HepG2 (cell line): ENCODE measurements around the gene PLS1. TPM values are rescaled to one million over a fixed set of nuclear protein-coding genes. Genes with fewer than 3 reads are reported as not detected.

Source experiments
- ATAC-seq: fragments of 200-7000 bp; cut with Tn5 transposase; 3 replicates; pipeline ENCODE4 v1.9.1; 2020; ENCODE audit warnings: mild to moderate bottlenecking, moderate library complexity
- BruUV-seq: library from RNA; stranded (reverse); fragments of 400-500 nt; replicated peaks from 2 replicates; lab custom pipeline; 2021; lab: Mats Ljungman, UMichigan
- CTCF ChIA-PET: fragments of 300-600 bp; formaldehyde crosslinking; extraction: SDS; loops from one replicate; lab custom pipeline; 2021; ENCODE audit warnings: low total read pairs, inconsistent platforms, low intra/inter-chr PET ratio; lab: Yijun Ruan, JAX
- POLR2A ChIA-PET: fragments of 350-600 bp; sonication (Branson Sonifier 250); formaldehyde crosslinking; loops from one replicate; lab custom pipeline; 2020; ENCODE audit warnings: antibody characterized with exemption, inconsistent platforms; lab: Yijun Ruan, JAX
- DNase-seq: peaks from one replicate; pipeline ENCODE4 v3.0.0-alpha.2; 2015; ENCODE audit warnings: low spot score
- FAIRE-seq: peaks from 3 replicates; lab custom pipeline; 2011; peaks lifted over from hg19 to GRCh38; lab: Jason Lieb, UNC
- H2AFZ ChIP-seq: one replicate; pipeline ENCODE4 v1.6.1; 2011; ENCODE audit warnings: low read length, inconsistent platforms
- H3K27ac ChIP-seq: fragments of 300-600 bp; 3 replicates; pipeline ENCODE4 v1.8.0; 2011; ENCODE audit warnings: mixed run types, mild to moderate bottlenecking, mixed read lengths, low read length, inconsistent platforms; ENCODE audit not compliant: insufficient read depth; ENCODE audit errors: extremely low read length
- H3K27me3 ChIP-seq, 2 experiments: fragments of 200-600 bp in 1 of 2; 2 replicates in 1 of 2; 3 replicates in 1 of 2; pipeline versions ENCODE4 v1.6.0 to v1.8.0; 2011; ENCODE audit warnings: low read length in 2 of 2, mild to moderate bottlenecking in 2 of 2, moderate library complexity in 2 of 2, inconsistent platforms in 1 of 2; ENCODE audit not compliant: insufficient read depth in 2 of 2, control insufficient read depth in 1 of 2
- H3K36me3 ChIP-seq, 2 experiments: fragments of 200-600 bp in 1 of 2; replicated peaks in 1 of 2; 2 replicates in 1 of 2; 3 replicates in 1 of 2; pipeline versions ENCODE4 v1.5.1 to v1.8.0; 2011; ENCODE audit warnings: low read length in 2 of 2, inconsistent platforms in 1 of 2; ENCODE audit not compliant: insufficient read depth in 2 of 2, control insufficient read depth in 1 of 2
- H3K4me1 ChIP-seq: 2 replicates; pipeline ENCODE4 v1.5.1; 2012; ENCODE audit warnings: low read length, inconsistent platforms; ENCODE audit not compliant: insufficient read depth
- H3K4me2 ChIP-seq: 2 replicates; pipeline ENCODE4 v1.6.0; 2011; ENCODE audit warnings: low read depth, low read length, inconsistent platforms
- H3K4me3 ChIP-seq, 3 experiments: fragments of 200-600 bp in 1 of 3; sonication (generic), shearing (Covaris generic) in 1 of 3; replicated peaks in 1 of 3; 2 replicates each; pipeline ENCODE4 v1.5.1; 2011 to 2016; ENCODE audit warnings: low read length in 3 of 3, inconsistent platforms in 2 of 3, low read depth in 2 of 3, mild to moderate bottlenecking in 2 of 3, control low read depth in 1 of 3, mixed read lengths in 1 of 3; ENCODE audit not compliant: insufficient read depth in 1 of 3
- H3K79me2 ChIP-seq: one replicate; pipeline ENCODE4 v1.6.1; 2011; ENCODE audit warnings: low read length, inconsistent platforms; ENCODE audit not compliant: insufficient read depth
- H3K9ac ChIP-seq: 2 replicates; pipeline ENCODE4 v1.6.0; 2011; ENCODE audit warnings: mild to moderate bottlenecking, low read depth, low read length, inconsistent platforms; ENCODE audit not compliant: insufficient read depth
- H3K9me3 ChIP-seq: 2 replicates; pipeline ENCODE4 v1.5.1; 2012; ENCODE audit warnings: mild to moderate bottlenecking, low read length
- H4K20me1 ChIP-seq: 2 replicates; pipeline ENCODE4 v1.6.0; 2011; ENCODE audit warnings: inconsistent platforms, mild to moderate bottlenecking, low read length, moderate library complexity; ENCODE audit not compliant: insufficient read depth
- FOXA1 ChIP-seq, 2 experiments: fragments of 450-650 bp in 1 of 2; sonication (generic) in 1 of 2; formaldehyde crosslinking in 1 of 2; IDR thresholded peaks; 2 replicates each; pipeline versions ENCODE4 v1.4.0 to v1.6.1; 2016 to 2020; ENCODE audit warnings: missing genetic modification reagents in 1 of 2
- FOXM1 ChIP-seq: sonication (generic); formaldehyde crosslinking; IDR thresholded peaks from 2 replicates; pipeline ENCODE4 v1.5.0; 2020; ENCODE audit warnings: missing genetic modification reagents
- KDM1A ChIP-seq: IDR thresholded peaks from 2 replicates; pipeline ENCODE4 v1.6.1; 2016; ENCODE audit warnings: missing compliant biosample characterization
- KLF15 ChIP-seq: sonication (generic); formaldehyde crosslinking; IDR thresholded peaks from 2 replicates; pipeline ENCODE4 v1.8.1; 2023; ENCODE audit warnings: borderline replicate concordance, mild to moderate bottlenecking, inconsistent platforms, missing genetic modification reagents, mixed read lengths
- MAFG ChIP-seq: sonication (generic); formaldehyde crosslinking; IDR thresholded peaks from 2 replicates; pipeline ENCODE4 v1.5.1; 2020; ENCODE audit warnings: mild to moderate bottlenecking, missing genetic modification reagents
- MIXL1 ChIP-seq: IDR thresholded peaks from 2 replicates; pipeline ENCODE4 v1.6.1; 2016
- PCBP1 ChIP-seq: fragments of 200-400 bp; formaldehyde crosslinking; IDR thresholded peaks from 2 replicates; pipeline ENCODE4 v1.6.1; 2017; ENCODE audit warnings: mild to moderate bottlenecking, low read depth, low read length, borderline replicate concordance
- RARG ChIP-seq: sonication (generic); formaldehyde crosslinking; IDR thresholded peaks from 2 replicates; pipeline ENCODE4 v1.4.0; 2020; ENCODE audit warnings: low read depth, mild to moderate bottlenecking, missing genetic modification reagents
- SETDB1 ChIP-seq: sonication (generic); formaldehyde crosslinking; IDR thresholded peaks from 2 replicates; pipeline ENCODE4 v1.5.1; 2020; ENCODE audit warnings: missing genetic modification reagents, mild to moderate bottlenecking, borderline replicate concordance
- SKI ChIP-seq: fragments of 450-650 bp; IDR thresholded peaks from one replicate; pipeline ENCODE4 v1.6.1; 2018; ENCODE audit warnings: mild to moderate bottlenecking; ENCODE audit not compliant: partially characterized antibody
- TGIF2 ChIP-seq: IDR thresholded peaks from 2 replicates; pipeline ENCODE4 v1.6.1; 2016; ENCODE audit warnings: control low read depth, missing compliant biosample characterization
- XRCC5 ChIP-seq: fragments of 200-400 bp; formaldehyde crosslinking; optimal IDR thresholded peaks from 2 replicates; pipeline ENCODE3; 2017; ENCODE audit warnings: mild to moderate bottlenecking, low read length
- ZNF230 ChIP-seq: sonication (generic); formaldehyde crosslinking; IDR thresholded peaks from 2 replicates; pipeline ENCODE4 v1.4.0; 2020; ENCODE audit warnings: mild to moderate bottlenecking, missing genetic modification reagents
- ZNF337 ChIP-seq: sonication (generic); formaldehyde crosslinking; IDR thresholded peaks from 2 replicates; pipeline ENCODE4 v1.5.1; 2020; ENCODE audit warnings: missing genetic modification reagents, low read depth, mild to moderate bottlenecking, borderline replicate concordance
- WGBS: methylation state at CpG from one replicate; pipeline ENCODE4 v1.1.6; 2017; ENCODE audit warnings: low lambda C conversion rate; 5-methylcytosine and 5-hydroxymethylcytosine counted together
- in situ Hi-C: cut with HindIII; loops from 2 replicates; pipeline ENCODE4 v1.10.0; 2017; ENCODE audit warnings: low pct_unique_long_range_greater_than_20kb; ENCODE audit not compliant: extremely low pct_ligation_motif_present
- intact Hi-C: fragments of 100-400 bp; cut with micrococcal nuclease; formaldehyde crosslinking; loops from one replicate; pipeline ENCODE4 v1.10.0; 2022; ENCODE audit not compliant: unreplicated experiment
- polyA plus RNA-seq, 8 experiments: library from polyadenylated mRNA; depleted of rRNA in 3 of 8; stranded (reverse) in 7 of 8; unstranded in 1 of 8; fragments of >200 nt; fragmentation: Illumina TruSeq in 4 of 8; extraction: Trizol in 4 of 8; gene quantifications; 2 replicates each; pipeline versions ENCODE4 v1.2.1 to v1.2.3, GENCODE V29; 2011 to 2016; ENCODE audit warnings: low read depth in 4 of 8, missing spikeins in 1 of 8, mixed read lengths in 1 of 8; ENCODE audit not compliant: insufficient read depth in 1 of 8
- total RNA-seq, 5 experiments: library from RNA; depleted of rRNA; stranded (reverse); fragments of >200 nt; fragmentation: Illumina TruSeq; extraction: Trizol; gene quantifications; 2 replicates each; pipeline ENCODE4 v1.2.3, GENCODE V29; 2016; ENCODE audit warnings: low read depth in 1 of 5
- TF ChIP-seq, protein P1 (sequence below): sonication (generic); formaldehyde crosslinking; conservative IDR thresholded peaks from 2 replicates; pipeline ENCODE4 v1.4.0; 2020; ENCODE audit warnings: missing genetic modification reagents
- TF ChIP-seq, protein P2 (sequence below): IDR thresholded peaks from 2 replicates; pipeline ENCODE4 v1.6.1; 2018; ENCODE audit warnings: missing genetic modification reagents

PLS1 gene
- total and polyA plus RNA-seq, 2 of the 13 experiments (the other 11 are each of a cell fraction or from before 2014, with no cell fraction given), result 11.2 to 21.1 TPM

DNA sequence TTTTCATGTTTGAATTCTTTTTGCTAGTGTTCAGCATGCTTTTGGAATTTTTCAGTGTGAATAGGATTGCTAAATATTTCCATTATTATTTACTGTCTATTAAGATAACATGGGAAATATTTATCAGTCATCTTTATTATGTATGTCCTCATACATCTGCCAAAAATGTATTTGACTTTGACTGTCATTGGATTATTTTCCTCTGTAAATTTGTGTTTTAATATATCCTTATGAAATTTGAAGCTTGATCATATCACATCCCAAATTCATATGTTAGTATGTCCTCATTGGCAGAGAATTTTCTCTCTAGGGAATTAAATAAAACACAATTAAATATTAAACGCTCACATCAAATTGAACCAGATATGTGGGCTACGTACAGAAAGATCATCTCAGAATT lies 95.3 kb downstream of the PLS1 start:
- Histone ChIP-seq H3K4me3 (no peak overlapping the region), H3K9ac (no peak overlapping the region), H3K79me2 (no peaks in the 10 kb centered on the region), H3K36me3 (peaks cover under 1 to 12% of the 10 kb centered on the region in 2 experiments; a peak in 3 of 5 replicates), H3K4me1 (no peaks in the 10 kb centered on the region), H3K4me2 (no peak overlapping the region), H2AFZ (no peak overlapping the region), H3K27me3 (no peaks in the 10 kb centered on the region), H3K27ac (no peak overlapping the region), H4K20me1 (no peaks in the 10 kb centered on the region), H3K9me3 (no peaks in the 10 kb centered on the region)
- intact Hi-C loops, result no loop called here
- WGBS, result 99% methylated on average over 2 of the region's 2 CpGs
- no TSS peak for BruUV-seq
- in situ Hi-C loops, result no loop called here
- POLR2A ChIA-PET, result no interaction called here
- CTCF ChIA-PET, result no interaction called here
- ATAC-seq (no peak), FAIRE-seq (no peak), DNase-seq (no peak)
- TF ChIP-seq SETDB1 (CRISPR knock-in tag) (no peak), FOXM1 (CRISPR knock-in tag) (no peak), XRCC5 (no peak), PCBP1 (no peak), SKI (no peak), MIXL1 (no peak)

DNA sequence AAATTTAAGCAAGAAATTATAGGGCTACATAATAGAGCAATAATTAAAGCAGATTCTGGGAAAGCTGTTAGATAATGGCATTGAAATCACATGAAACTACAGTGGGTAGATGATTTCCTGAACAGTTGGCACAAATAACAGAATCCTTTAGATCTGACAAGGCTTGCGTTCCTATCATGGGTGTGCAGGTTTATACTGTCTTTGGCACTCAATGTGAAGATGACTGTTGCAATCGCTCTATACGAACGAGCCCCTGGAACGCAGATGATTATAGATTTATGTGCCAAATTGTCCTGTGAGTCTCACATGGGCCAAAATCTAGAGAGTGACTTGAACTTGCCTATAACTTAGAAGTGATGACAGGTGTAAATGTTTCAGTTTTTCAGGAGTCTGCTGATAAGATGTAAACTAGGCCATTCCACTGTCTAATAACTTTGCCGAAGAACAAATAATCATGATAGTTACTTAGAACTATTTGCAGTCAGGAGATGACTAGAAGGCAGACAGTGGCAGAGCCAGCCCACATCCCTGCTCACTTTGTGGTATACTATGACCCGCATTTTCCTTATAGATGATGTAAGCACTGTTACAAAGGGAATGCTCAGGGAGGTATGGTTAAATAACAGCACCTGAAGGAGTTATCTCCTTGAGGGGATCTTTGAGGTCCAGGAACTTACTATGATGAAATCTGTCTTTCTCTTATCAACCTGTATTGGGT lies 97.1 kb downstream of the PLS1 start:
- no TSS peak for BruUV-seq
- H3K4me3 ChIP-seq, result no peak overlapping the region
- intact Hi-C loops, result no loop called here
- no peaks in the 10 kb centered on the region for H3K79me2 ChIP-seq
- FAIRE-seq (no peak), ATAC-seq (no peak), DNase-seq (no peak)
- no peak overlapping the region for H3K27ac ChIP-seq
- 0 out of 5 replicates have a peak, but pooled peaks cover 0 to 5% of the 10 kb centered on the region in 2 experiments for H3K36me3 ChIP-seq
- no peaks in the 10 kb centered on the region for H3K9me3 ChIP-seq
- ChIA-PET CTCF (no interaction called here), POLR2A (no interaction called here)
- H2AFZ ChIP-seq, result no peak overlapping the region
- no peaks in the 10 kb centered on the region for H3K4me1 ChIP-seq
- no peaks in the 10 kb centered on the region for H4K20me1 ChIP-seq
- H3K4me2 ChIP-seq, result no peak overlapping the region
- no peak overlapping the region for H3K9ac ChIP-seq
- 86% methylated on average over 7 of the region's 7 CpGs for WGBS
- in situ Hi-C loops, result no loop called here
- no peaks in the 10 kb centered on the region for H3K27me3 ChIP-seq
- TF ChIP-seq KLF15, result no peak
- no peak for TF ChIP-seq MAFG (CRISPR knock-in tag)
- TF ChIP-seq, protein P1, sequence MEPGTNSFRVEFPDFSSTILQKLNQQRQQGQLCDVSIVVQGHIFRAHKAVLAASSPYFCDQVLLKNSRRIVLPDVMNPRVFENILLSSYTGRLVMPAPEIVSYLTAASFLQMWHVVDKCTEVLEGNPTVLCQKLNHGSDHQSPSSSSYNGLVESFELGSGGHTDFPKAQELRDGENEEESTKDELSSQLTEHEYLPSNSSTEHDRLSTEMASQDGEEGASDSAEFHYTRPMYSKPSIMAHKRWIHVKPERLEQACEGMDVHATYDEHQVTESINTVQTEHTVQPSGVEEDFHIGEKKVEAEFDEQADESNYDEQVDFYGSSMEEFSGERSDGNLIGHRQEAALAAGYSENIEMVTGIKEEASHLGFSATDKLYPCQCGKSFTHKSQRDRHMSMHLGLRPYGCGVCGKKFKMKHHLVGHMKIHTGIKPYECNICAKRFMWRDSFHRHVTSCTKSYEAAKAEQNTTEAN (CRISPR knock-in tag), result no peak
- TF ChIP-seq TGIF2 (CRISPR knock-in tag), result no peak
- TF ChIP-seq RARG (CRISPR knock-in tag), result no peak
- no peak for TF ChIP-seq ZNF337 (CRISPR knock-in tag)
- TF ChIP-seq, protein P2, sequence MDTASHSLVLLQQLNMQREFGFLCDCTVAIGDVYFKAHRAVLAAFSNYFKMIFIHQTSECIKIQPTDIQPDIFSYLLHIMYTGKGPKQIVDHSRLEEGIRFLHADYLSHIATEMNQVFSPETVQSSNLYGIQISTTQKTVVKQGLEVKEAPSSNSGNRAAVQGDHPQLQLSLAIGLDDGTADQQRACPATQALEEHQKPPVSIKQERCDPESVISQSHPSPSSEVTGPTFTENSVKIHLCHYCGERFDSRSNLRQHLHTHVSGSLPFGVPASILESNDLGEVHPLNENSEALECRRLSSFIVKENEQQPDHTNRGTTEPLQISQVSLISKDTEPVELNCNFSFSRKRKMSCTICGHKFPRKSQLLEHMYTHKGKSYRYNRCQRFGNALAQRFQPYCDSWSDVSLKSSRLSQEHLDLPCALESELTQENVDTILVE (CRISPR knock-in tag), result no peak
- TF ChIP-seq FOXA1 (IDR thresholded peaks at IDR 0.05), result no peak
- TF ChIP-seq FOXA1 (CRISPR knock-in tag; IDR thresholded peaks at IDR 0.05), result no peak
- no peak for TF ChIP-seq KDM1A (CRISPR knock-in tag)
- TF ChIP-seq ZNF230, result no peak
